ENCODE data around the gene NFIC.

GRCh38 chr19:3343619-3344502, 22.5 kb upstream of the NFIC start:
- TF ChIP-seq YY1 (IDR thresholded peaks at IDR 0.05; ENCODE audit: insufficient read depth, insufficient read length) (no peak), SUZ12 (IDR thresholded peaks at IDR 0.05; ENCODE audit: extremely low read depth, insufficient read depth, insufficient read length) (no peak), ZNF274 (IDR thresholded peaks at IDR 0.05; ENCODE audit: low read depth, low read length) (no peak)
